GM21381 (cell line): ENCODE results near the gene LMAN2.

Experiments used
- ATAC-seq: cut with Tn5 transposase; IDR thresholded peaks from one replicate; pipeline ENCODE4 v1.9.1; 2021; ENCODE audit warnings: mild to moderate bottlenecking, moderate library complexity; ENCODE audit not compliant: unreplicated experiment

LMAN2 gene, protein sequence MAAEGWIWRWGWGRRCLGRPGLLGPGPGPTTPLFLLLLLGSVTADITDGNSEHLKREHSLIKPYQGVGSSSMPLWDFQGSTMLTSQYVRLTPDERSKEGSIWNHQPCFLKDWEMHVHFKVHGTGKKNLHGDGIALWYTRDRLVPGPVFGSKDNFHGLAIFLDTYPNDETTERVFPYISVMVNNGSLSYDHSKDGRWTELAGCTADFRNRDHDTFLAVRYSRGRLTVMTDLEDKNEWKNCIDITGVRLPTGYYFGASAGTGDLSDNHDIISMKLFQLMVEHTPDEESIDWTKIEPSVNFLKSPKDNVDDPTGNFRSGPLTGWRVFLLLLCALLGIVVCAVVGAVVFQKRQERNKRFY

GRCh38 chr5:177351392-177352329, at the start of gene LMAN2:
Gene LMAN2 (minus strand): TSS chr5:177351668. CDS start chr5:177351647, 21 bp downstream.
- peak; percentile 90 for ATAC-seq

GRCh38 chr5:177399997-177400868, 48.8 kb upstream of the LMAN2 start, which contains the start of gene PFN3:
Gene PFN3 (minus strand): TSS chr5:177400661. CDS start chr5:177400576, 85 bp downstream.
- no peak for ATAC-seq

GRCh38 chr5:177397875-177398390, 46.5 kb upstream of the LMAN2 start:
- ATAC-seq = no peak

- no peak for ATAC-seq
These were observed 45.3 kb upstream of the LMAN2 start for GRCh38 chr5:177396807-177397206.

DNA sequence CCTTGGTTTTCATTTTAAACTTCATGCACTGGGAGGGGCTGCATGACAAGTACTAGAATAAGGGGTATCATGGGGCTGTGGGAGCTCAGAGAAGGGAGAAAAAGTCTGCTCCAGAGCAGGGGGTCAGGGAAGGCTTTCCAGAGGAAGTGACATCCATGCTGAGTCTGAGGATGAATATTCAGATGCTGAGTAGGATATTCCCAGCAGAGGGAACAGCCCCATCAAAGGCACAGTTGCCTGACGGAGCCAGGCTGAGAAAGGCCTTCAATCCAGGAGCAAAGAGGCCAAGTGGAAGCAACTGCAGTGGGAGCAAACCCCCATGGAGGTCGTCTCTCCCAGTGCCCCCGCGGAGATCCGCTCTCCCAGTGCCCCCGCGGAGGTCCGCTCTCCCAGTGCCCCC, 44.6 kb upstream of the LMAN2 start:
- no peak for ATAC-seq

DNA sequence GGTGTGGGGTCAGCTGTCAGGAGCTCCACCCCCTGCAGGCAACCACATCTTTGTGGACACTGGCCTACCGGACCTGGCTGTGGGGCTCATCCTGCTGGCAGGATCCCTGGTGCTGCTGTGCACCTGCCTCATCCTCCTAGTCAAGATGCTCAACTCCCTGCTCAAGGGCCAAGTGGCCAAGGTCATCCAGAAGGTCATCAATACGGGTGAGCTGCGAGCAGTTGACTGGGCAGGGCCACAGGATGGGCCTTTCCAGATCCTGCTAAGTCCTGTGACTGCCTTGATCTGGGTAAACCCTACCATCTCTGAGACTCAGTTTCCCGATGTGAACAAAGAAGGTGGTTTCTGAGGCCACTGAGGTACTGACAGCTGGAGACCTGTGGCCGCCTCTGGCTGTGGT, 42.5 kb upstream of the LMAN2 start:
- no peak for ATAC-seq

DNA sequence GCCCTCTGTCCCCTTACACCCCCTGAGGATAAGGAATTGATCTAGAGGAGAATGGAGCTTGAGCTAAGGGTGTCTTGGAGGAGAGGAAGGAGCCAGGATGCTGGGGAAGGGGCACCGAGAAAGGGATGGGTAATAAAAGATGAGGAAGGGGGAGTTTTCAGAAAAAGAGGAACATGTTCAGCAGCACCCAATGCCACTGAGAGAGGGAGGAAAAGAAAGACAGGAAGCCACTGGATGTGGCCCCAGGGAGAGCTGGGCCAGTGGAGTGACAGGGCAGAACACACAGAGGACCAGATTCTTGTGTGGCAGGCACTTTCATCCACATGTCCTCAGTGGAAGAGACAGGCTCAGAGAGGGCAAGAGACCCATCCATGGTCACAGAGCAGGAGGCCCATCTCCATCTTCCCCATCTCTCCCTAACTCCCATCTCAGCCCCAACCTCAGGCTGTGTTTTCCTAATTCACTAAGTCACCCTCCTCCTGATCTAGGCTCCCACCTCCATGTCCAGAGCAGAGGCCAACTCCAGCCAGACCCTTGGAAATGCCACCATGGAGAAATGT, 41.8 kb upstream of the LMAN2 start:
- ATAC-seq = no peak

GRCh38 chr5:177392765-177393164, 41.3 kb upstream of the LMAN2 start:
- ATAC-seq = no peak

- ATAC-seq = peak; percentile 34
These were observed 39.2 kb upstream of the LMAN2 start for GRCh38 chr5:177390363-177391300.

GRCh38 chr5:177389241-177390169, 38.0 kb upstream of the LMAN2 start:
- ATAC-seq = peak; percentile 53

DNA sequence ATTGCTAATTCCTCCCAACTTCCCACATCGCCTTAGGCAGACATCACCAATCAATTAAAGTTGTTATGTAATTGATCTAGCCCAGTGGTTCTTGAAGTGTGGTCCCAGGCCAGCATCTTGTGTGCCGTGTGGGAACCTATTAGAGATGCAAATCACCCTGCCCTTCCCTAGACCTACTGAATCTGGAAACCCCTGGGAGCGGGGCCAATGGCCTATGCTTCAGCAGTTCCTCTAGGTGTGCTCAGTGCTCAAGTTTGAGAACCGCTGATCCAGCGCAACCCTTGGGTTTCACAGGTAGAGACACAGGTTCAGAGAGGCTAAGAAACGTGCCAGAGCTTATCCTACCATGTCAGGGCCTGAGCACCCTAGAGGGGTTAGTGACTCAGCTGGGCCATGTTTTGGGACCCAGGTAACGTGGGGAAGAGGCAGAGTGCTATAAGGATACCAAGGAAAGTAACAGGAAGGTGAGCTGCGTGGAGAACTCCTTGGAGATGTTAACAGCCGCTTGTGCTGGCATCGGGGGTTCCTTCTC, 37.1 kb upstream of the LMAN2 start:
- no peak for ATAC-seq

DNA sequence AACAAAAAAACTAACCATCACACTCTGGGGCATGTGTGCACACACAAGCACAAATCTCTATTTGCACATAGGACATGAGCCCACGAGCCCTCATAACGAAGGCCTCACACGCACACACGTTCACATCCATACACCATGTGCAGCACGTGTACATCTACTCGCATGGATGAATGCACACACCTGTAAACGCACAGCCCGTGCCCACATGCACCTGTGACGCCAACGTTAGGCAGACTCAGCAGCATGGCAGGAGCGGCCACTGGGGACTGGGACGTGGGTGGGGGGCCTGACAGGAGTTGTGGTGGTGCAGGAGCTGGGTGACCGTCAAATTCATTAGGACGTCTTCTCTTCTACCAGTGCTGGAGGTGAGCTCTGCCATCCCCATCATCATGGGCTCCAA, 35.9 kb upstream of the LMAN2 start:
- no peak for ATAC-seq

GRCh38 chr5:177386542-177386941, 35.1 kb upstream of the LMAN2 start:
- no peak for ATAC-seq

DNA sequence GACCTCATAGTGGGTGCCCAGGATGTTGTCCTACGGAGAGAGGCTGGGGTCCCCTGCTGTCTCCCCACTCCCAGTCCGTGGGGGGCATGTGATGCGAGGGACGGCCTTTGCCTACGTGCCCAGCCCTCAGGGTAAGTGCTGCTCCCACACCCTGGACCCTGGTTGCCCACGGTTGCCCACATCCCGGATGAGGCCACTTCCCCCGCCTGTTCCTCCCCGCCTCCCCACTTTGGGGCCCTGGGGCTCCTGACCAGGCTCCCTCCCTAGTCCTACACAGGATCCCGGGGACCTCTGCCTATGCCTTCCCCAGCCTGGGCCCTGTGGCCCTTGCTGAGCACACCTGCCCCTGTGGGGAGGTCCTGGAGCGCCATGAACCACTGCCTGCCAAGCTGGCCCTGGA, 34.3 kb upstream of the LMAN2 start:
- ATAC-seq = no peak

DNA sequence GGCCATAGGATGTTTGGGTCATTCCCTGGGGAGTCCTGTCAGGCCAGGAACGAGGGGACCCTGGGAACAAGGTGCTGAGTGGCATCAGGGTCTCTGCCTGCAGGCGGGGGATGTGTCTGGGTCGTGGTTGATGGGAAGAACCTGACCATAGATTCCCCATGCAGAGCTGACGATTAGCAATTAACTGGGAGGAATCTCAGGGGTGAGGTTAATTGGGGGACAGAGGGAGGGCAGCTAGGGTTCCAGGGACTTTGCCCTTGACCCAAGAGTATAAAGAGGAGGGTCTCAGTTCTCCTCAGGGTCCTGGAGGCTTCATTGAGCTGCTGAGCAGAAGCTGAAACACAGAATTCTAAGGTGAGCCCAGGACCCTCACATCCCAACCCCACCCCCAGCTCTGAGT, 32.7 kb upstream of the LMAN2 start, which contains the start of gene SLC34A1:
Gene SLC34A1, plus strand, starts transcription at position 301 of the 400 bp plus-strand sequence. CDS start 1,308 bp downstream, outside the sequence.
- no peak for ATAC-seq

DNA sequence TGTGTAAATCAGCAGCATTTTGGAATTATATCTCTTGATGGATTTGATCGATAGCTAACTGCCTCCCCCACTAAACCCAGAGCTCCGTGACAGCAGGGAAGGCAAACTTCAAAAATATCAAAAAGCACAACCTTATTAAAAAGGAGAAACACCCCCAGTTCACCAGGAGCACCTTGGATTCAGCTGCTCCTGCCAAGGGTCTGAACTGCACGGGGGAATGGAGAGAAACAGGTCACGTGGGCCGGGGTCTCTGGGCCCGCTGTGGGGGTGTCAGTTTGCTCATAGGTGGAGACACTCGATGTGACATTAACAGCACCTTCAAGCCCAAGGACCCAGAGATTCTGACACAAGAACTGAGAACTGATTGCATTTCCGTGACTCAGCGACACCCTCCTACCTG, 31.7 kb upstream of the LMAN2 start:
- ATAC-seq = no peak

DNA sequence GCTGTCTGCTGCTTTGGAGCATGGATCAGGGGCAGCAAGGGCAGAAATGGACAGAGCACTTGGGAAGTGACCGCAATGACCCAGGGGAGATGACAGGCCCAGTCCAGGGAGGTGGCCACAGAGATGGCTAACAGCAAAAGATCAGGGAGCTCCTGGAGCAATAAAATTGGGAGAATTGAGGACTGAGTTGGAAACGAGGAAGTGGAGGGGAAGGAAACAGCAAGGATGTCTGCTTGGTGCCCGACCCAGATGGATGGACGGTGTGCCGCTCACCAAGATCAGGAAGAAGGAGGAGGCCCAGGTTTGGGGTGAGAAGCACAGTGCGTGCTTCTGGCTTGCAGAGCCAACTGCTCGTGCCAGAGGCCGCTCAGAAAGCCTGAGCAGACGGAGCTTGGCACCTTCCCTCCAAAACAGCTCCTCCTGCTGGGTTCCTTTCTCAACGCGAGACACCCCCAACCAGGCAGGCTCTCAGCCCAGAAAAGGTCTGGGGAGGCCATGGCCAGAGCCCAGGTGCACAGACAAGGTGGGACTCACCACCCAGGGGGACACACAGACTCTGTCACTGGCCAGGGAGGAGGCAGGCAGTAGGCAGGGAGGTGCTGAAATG, 31.1 kb upstream of the LMAN2 start:
- ATAC-seq = no peak
